HEK293T (cell line): Measurements from ENCODE around the gene STPG4.

ENCODE experiments used
- HDGF ChIP-seq: fragments of 450-650 bp; IDR thresholded peaks from 2 replicates; pipeline ENCODE4 v1.6.1; 2017; ENCODE audit warnings: antibody characterized with exemption, borderline replicate concordance
- SP1 ChIP-seq: fragments of 450-650 bp; IDR thresholded peaks from 2 replicates; pipeline ENCODE4 v1.6.1; 2017

DNA sequence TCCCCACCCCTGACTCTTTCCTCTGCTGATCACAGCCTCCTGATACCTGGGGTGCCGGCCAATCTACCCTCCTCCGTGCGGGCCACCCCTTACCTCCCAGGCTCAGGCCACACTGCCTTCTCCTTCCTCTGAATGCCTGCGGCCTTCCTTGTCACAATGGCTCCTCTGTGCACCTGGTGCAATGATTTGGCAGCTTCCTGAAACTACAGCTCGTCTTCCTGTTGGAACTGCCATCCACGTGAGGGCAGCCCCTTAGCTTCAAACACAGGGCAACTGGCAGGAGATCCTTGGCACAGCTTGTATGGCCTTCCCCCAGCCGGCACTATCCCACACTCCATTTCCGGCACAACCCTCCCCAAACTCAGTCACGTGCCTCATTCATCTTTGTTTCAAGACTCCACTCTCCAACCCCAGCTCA lies 69.0 kb downstream of the STPG4 start:
- TF ChIP-seq SP1, result no peak
- no peak for TF ChIP-seq HDGF
